H1 (cell line): ENCODE data around the gene TSGA10IP.

Source experiments
- CHD2 ChIP-seq: IDR thresholded peaks from 2 replicates; pipeline ENCODE4 v1.6.1; 2012; ENCODE audit warnings: low read length, improper control_type of control experiment
- HDAC6 ChIP-seq: IDR thresholded peaks from one replicate; pipeline ENCODE4 v1.7.1; 2012; ENCODE audit warnings: low read depth, mild to moderate bottlenecking, inconsistent platforms, low read length, moderate library complexity
- MAFK ChIP-seq: IDR thresholded peaks from 2 replicates; pipeline ENCODE4 v1.6.1; 2012; ENCODE audit warnings: low read depth, mild to moderate bottlenecking, improper control_type of control experiment, low read length
- POLR2AphosphoS5 ChIP-seq: IDR thresholded peaks from 2 replicates; pipeline ENCODE4 v1.6.1; 2011; ENCODE audit warnings: low read depth, low read length
- SIN3A ChIP-seq, 2 experiments: IDR thresholded peaks in 1 of 2; conservative IDR thresholded peaks in 1 of 2; 2 replicates each; pipeline ENCODE4 v1.6.1; 2011 to 2012; ENCODE audit warnings: low read length in 2 of 2, improper control_type of control experiment in 1 of 2, low read depth in 1 of 2, mild to moderate bottlenecking in 1 of 2
- TAF1 ChIP-seq: IDR thresholded peaks from 2 replicates; pipeline ENCODE4 v1.6.1; 2011; ENCODE audit warnings: mild to moderate bottlenecking, low read depth, low read length
- TF ChIP-seq, protein P1 (sequence below), 3 experiments: IDR thresholded peaks; 1 replicate in 2 of 3; 2 replicates in 1 of 3; pipeline versions ENCODE4 v1.5.1 to v1.6.1; 2011; ENCODE audit warnings: low read length in 3 of 3, mild to moderate bottlenecking in 3 of 3, inconsistent platforms in 2 of 3, low read depth in 1 of 3, moderate library complexity in 1 of 3; ENCODE audit not compliant: insufficient read depth in 1 of 3; ENCODE audit errors: control extremely low read depth in 1 of 3
- TF ChIP-seq, protein P2 (sequence below): IDR thresholded peaks from 2 replicates; pipeline ENCODE4 v1.6.1; 2012; ENCODE audit warnings: low read length, inconsistent platforms

DNA sequence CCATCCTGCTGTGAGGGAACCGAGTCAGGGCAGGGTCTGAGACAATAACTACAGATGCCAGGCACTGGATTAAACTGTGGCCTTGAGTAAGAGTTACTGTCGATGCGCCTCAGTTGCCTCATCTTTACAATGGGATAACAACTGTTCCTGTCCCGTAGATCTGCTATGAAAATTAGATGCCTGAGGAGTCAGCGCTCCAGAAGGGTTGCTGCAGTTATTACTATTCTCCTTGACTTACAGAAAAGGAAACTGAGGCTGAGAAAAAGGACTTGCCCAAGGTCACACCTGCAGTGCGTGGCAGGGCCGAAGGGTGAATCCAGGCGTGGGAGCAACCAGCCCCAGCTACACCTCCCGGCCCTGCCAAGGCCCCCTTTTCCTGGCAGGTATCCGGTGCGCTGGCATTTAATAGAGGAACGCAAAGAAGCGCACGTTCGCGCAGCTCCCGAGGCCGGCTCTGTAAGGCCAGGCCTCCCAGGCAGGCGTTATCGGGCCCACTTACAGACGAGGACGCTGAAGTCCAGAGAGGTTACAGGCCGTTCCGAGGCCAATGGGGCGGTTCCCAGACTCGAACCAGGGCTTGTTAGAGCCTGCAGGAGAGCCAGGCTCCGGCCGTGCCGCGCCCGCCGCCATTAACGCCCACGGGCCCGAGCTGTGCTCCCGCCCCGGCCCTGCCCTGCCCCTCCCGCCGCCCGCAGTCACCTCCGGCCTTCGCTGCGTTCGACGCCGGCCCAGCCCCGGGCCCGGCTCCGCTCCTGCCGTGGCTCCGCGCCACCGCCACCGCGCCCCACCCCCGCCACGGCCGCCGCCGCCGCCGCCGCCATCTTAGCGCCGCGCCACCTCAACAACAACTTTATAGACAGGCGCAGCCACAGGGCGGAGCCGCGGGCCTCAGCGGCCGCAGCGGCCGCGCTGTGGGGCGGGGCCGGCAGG, 26.8 kb upstream of the TSGA10IP start, which contains the start of gene C11orf68:
- peak; percentile 52; the same call in 1 of the 2 replicates for TF ChIP-seq TAF1
- no peak for TF ChIP-seq MAFK
- TF ChIP-seq, protein P1, sequence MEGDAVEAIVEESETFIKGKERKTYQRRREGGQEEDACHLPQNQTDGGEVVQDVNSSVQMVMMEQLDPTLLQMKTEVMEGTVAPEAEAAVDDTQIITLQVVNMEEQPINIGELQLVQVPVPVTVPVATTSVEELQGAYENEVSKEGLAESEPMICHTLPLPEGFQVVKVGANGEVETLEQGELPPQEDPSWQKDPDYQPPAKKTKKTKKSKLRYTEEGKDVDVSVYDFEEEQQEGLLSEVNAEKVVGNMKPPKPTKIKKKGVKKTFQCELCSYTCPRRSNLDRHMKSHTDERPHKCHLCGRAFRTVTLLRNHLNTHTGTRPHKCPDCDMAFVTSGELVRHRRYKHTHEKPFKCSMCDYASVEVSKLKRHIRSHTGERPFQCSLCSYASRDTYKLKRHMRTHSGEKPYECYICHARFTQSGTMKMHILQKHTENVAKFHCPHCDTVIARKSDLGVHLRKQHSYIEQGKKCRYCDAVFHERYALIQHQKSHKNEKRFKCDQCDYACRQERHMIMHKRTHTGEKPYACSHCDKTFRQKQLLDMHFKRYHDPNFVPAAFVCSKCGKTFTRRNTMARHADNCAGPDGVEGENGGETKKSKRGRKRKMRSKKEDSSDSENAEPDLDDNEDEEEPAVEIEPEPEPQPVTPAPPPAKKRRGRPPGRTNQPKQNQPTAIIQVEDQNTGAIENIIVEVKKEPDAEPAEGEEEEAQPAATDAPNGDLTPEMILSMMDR (IDR thresholded peaks at IDR 0.05; ENCODE audit: control extremely low read depth in 1 of 3, insufficient read depth in 1 of 3, low read depth in 1 of 3, low read length in 3 of 3) = no peak
- no peak for TF ChIP-seq POLR2AphosphoS5
- TF ChIP-seq SIN3A (conservative IDR thresholded peaks at IDR 0.05 in 1 of 2, IDR thresholded peaks at IDR 0.05 in 1 of 2; ENCODE audit: low read depth in 1 of 2, low read length in 2 of 2) = no peak
- TF ChIP-seq, protein P2, sequence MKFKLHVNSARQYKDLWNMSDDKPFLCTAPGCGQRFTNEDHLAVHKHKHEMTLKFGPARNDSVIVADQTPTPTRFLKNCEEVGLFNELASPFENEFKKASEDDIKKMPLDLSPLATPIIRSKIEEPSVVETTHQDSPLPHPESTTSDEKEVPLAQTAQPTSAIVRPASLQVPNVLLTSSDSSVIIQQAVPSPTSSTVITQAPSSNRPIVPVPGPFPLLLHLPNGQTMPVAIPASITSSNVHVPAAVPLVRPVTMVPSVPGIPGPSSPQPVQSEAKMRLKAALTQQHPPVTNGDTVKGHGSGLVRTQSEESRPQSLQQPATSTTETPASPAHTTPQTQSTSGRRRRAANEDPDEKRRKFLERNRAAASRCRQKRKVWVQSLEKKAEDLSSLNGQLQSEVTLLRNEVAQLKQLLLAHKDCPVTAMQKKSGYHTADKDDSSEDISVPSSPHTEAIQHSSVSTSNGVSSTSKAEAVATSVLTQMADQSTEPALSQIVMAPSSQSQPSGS = no peak
- TF ChIP-seq HDAC6 = no peak
- TF ChIP-seq CHD2 = no peak
